Type B pancreatic cell (in vitro differentiated cells): ENCODE data around the gene SORCS1. TPM values are rescaled to one million over a fixed set of nuclear protein-coding genes. Genes with fewer than 3 reads are reported as not detected.

Experiments used
- DNase-seq: peaks from one replicate; pipeline ENCODE4 v3.0.0; 2021; ENCODE audit warnings: mixed read lengths; ENCODE audit not compliant: unreplicated experiment; ENCODE audit errors: extremely low spot score
- H3K27ac Mint-ChIP-seq: 2 replicates; pipeline ENCODE4 v1.8.0; 2021; ENCODE audit warnings: mild to moderate bottlenecking, mixed read lengths
- H3K27me3 Mint-ChIP-seq: 2 replicates; pipeline ENCODE4 v1.8.0; 2021; ENCODE audit warnings: mixed read lengths
- H3K36me3 Mint-ChIP-seq: 2 replicates; pipeline ENCODE4 v1.8.0; 2021; ENCODE audit warnings: mixed read lengths
- H3K4me1 Mint-ChIP-seq: one replicate; pipeline ENCODE4 v1.8.0; 2021; ENCODE audit warnings: mixed read lengths; ENCODE audit not compliant: unreplicated experiment
- H3K4me3 Mint-ChIP-seq: 2 replicates; pipeline ENCODE4 v1.8.0; 2021; ENCODE audit warnings: mild to moderate bottlenecking, mixed read lengths
- H3K9me3 Mint-ChIP-seq: 2 replicates; pipeline ENCODE4 v1.8.0; 2021; ENCODE audit warnings: mixed read lengths
- total RNA-seq: library from RNA; stranded (reverse); gene quantifications from 2 replicates; pipeline ENCODE4 v1.2.1, GENCODE V29; 2021; ENCODE audit warnings: low replicate concordance
- TF ChIP-seq, protein P1 (sequence below): fragments of 200-600 bp; sonication (generic); conservative IDR thresholded peaks from 2 replicates; pipeline ENCODE4 v1.5.0; 2021; ENCODE audit warnings: antibody characterized with exemption, mild to moderate bottlenecking

Gene SORCS1
- total RNA-seq, 1 donor from 2014 or later: 5.4 TPM

DNA sequence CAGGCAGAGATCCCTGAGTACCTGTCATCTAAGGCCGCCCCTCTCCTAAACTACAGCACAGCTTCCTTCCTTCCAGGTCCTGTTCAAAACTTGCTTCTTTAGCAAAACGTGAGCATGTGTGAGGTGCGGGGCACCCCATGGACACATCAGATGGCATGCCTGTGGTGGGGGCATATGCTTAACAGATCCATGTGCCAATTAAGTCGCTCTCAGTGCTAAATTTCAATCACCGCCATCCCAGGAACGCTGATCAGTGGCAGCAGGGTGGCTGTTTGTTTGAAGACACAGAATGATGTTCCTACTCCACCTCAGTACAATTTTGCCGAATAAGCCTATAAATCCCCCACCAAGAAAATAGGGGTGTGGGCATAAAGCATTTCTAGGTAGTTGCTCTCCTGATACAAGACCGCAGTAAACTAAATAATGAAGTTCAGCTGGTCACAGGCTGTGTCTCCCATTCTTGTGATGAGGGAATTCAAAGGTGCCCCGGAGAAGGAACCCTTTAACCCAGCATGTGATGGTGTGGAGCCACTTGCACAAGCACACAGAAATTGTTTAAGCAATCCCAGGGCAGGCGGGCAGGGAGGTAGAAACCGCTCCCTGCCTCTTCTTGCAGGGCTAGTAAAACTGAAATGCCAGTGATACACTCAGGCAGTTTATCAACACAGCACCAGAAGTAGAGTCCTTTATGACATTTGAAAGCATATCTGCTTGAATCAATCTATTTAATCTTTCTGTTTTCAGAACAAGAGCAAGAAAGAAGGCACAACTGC, 205.7 kb downstream of the SORCS1 start:
- no peak for DNase-seq
- Mint-ChIP-seq H3K36me3 (peaks cover 5% of the 10 kb centered on the region), H3K27me3 (peaks cover 22% of the 10 kb centered on the region), H3K27ac (no peak overlapping the region), H3K9me3 (peaks cover 6% of the 10 kb centered on the region), H3K4me3 (no peak overlapping the region), H3K4me1 (peaks cover 13% of the 10 kb centered on the region)
- TF ChIP-seq, protein P1, sequence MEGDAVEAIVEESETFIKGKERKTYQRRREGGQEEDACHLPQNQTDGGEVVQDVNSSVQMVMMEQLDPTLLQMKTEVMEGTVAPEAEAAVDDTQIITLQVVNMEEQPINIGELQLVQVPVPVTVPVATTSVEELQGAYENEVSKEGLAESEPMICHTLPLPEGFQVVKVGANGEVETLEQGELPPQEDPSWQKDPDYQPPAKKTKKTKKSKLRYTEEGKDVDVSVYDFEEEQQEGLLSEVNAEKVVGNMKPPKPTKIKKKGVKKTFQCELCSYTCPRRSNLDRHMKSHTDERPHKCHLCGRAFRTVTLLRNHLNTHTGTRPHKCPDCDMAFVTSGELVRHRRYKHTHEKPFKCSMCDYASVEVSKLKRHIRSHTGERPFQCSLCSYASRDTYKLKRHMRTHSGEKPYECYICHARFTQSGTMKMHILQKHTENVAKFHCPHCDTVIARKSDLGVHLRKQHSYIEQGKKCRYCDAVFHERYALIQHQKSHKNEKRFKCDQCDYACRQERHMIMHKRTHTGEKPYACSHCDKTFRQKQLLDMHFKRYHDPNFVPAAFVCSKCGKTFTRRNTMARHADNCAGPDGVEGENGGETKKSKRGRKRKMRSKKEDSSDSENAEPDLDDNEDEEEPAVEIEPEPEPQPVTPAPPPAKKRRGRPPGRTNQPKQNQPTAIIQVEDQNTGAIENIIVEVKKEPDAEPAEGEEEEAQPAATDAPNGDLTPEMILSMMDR: no peak

DNA sequence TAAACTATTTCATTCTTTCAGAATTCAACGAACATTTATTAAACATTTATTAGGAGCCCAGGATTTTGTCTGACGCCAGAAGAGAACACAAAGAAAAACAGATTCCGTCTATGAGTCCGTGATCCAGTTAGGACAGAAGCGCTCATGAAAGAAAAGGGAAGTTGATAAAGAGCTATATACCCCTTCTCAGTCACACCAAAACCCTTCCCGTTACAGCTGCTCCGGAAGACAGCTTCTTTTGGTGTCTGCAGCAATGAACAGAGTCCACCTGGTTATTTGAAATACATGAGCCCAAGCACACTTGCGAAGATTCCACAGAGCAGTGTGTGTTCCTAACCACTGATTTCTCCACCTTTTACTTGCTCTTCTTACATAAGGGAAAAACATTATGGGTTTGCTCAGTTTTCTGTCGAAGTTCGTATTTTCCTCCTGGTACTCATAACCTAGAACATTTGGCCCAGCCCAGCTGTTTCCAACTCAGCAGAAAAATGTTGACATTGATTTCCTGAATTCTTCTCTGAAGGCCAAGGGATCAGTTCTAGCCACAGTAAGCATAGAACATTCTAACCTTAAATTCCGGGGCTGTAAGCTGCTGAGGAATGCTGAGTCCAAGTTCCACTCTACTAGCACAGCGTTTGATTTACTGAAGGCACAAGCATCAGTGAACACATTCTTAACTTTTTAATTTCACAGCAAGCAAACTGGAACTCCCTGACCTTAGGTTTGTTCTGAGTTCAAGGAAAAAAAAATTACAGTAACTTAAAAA, 206.5 kb downstream of the SORCS1 start:
- peaks cover 5% of the 10 kb centered on the region for H3K36me3 Mint-ChIP-seq
- TF ChIP-seq, protein P1: no peak
- peaks cover 13% of the 10 kb centered on the region for H3K4me1 Mint-ChIP-seq
- H3K4me3 Mint-ChIP-seq: no peak overlapping the region
- no peak for DNase-seq
- peaks cover 6% of the 10 kb centered on the region for H3K9me3 Mint-ChIP-seq
- H3K27me3 Mint-ChIP-seq: peaks cover 22% of the 10 kb centered on the region
- no peak overlapping the region for H3K27ac Mint-ChIP-seq

DNA sequence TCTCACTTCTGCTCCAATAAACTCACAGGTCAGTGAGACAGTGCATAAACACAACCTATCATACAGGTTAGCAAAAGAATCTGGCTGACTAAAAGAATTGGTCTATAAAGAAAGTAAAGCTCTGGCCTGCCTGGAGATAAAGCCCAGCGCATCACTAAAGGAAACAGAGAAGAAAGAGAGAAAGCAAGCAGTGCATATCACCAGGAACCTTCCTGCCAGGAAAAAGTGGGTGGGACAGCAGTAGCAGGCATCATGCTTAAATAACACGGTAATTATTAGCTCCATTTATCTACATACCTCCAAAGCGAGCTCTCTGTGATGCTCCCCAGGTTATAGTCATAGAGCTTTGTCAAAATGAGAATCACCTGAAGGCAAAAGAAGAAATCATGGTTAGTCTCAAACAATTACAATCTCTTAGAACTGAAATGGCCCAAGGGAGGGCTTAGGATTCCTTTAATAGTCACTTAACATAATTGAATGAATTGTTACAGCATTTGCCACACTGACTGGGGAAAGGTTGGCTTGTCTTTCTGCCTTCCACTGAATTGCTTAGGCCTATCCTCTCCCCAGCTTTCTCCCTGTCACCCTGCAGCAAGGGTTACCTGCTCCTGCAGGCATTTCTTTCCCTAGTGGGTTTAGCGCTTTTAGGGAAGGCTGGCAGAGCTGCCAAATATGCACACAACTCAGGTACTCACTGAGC, 208.1 kb downstream of the SORCS1 start:
- Mint-ChIP-seq H3K9me3 (no peaks in the 10 kb centered on the region), H3K4me1 (peaks cover 13% of the 10 kb centered on the region), H3K4me3 (no peak overlapping the region), H3K27me3 (peaks cover 16% of the 10 kb centered on the region), H3K36me3 (no peaks in the 10 kb centered on the region), H3K27ac (peak overlapping the region; percentile 53)
- no peak for DNase-seq
- TF ChIP-seq, protein P1: no peak

DNA sequence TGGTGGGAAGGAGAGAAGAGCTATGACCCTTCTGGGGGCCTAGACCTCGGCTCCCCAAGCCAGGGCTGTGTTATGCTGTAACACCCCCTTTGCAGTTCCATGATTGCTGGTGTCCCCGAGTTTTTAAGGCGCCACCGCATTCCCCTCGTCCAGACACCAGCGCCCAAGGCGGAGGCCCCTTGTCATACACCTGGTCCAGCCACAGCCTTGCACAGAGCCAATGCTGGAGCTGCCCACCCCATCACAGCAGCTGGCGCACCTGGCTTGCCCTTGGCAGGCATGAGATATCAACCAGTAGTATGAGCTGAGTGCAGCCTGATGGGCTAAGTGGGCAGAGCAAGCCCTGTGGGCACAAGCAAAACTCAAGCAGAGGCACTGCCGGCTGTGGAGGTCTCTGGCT, 209.4 kb downstream of the SORCS1 start:
- TF ChIP-seq, protein P1: no peak
- H3K4me1 Mint-ChIP-seq: peaks cover 14% of the 10 kb centered on the region
- no peak overlapping the region for H3K27ac Mint-ChIP-seq
- H3K27me3 Mint-ChIP-seq: peaks cover 15% of the 10 kb centered on the region
- no peaks in the 10 kb centered on the region for H3K9me3 Mint-ChIP-seq
- H3K4me3 Mint-ChIP-seq: no peak overlapping the region
- no peak for DNase-seq
- H3K36me3 Mint-ChIP-seq: no peaks in the 10 kb centered on the region

DNA sequence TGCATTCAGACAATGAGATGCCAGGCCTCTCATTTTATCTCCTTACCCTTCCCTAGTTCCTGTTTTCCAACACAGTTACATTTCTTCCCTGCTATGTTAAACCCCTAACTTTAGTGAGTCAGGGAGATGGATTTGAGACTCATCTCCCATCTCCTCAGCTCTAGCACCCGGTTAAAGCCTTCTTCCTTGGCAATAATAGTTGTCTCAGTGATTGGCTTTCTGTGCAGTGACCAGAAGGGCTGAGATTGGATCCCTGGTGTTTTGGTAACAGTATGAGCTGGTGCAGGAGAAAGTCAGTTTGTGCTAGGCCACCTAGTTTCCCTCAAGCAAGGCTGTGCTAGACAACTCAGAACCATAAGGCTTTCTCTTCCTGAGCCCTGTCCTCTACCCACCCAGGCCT, 212.5 kb downstream of the SORCS1 start:
- no peak for DNase-seq
- Mint-ChIP-seq H3K36me3 (no peaks in the 10 kb centered on the region), H3K4me3 (no peak overlapping the region), H3K4me1 (peaks cover 13% of the 10 kb centered on the region), H3K27me3 (peaks cover 8% of the 10 kb centered on the region), H3K9me3 (no peaks in the 10 kb centered on the region), H3K27ac (no peak overlapping the region)
- TF ChIP-seq, protein P1: no peak
